OCI-LY7 (cell line): ENCODE measurements around the gene SMIM14. TPM values are rescaled to one million over a fixed set of nuclear protein-coding genes. Genes with fewer than 3 reads are reported as not detected.

Experiments
- BruUV-seq: library from RNA; stranded (reverse); fragments of 400-500 nt; replicated peaks from 2 replicates; lab custom pipeline; 2021; lab: Mats Ljungman, UMichigan
- CTCF ChIA-PET: fragments of 300-600 bp; sonication (Branson Sonifier 250); formaldehyde crosslinking; loops from one replicate; lab custom pipeline; 2022; ENCODE audit warnings: antibody characterized with exemption; ENCODE audit not compliant: unreplicated experiment; lab: Charles Lee
- POLR2A ChIA-PET: fragments of 300-600 bp; sonication (Branson Sonifier 250); formaldehyde crosslinking; loops from one replicate; lab custom pipeline; 2022; ENCODE audit warnings: antibody characterized with exemption; lab: Charles Lee
- DNase-seq: peaks from one replicate; pipeline ENCODE4 v3.0.0-alpha.2; 2015; ENCODE audit warnings: low spot score
- H2AFZ ChIP-seq: fragments of 200-600 bp; sonication (generic), shearing (Covaris generic); 2 replicates; pipeline ENCODE4 v1.6.1; 2014; ENCODE audit warnings: mild to moderate bottlenecking, antibody characterized with exemption, low read length, moderate library complexity
- H3K27ac ChIP-seq: fragments of 200-600 bp; sonication (generic); 2 replicates; pipeline ENCODE4 v1.5.1; 2014; ENCODE audit warnings: mixed run types, low read depth, mild to moderate bottlenecking, moderate library complexity, low read length, inconsistent platforms; ENCODE audit not compliant: poor library complexity, severe bottlenecking
- H3K36me3 ChIP-seq: fragments of 200-600 bp; sonication (generic); 2 replicates; pipeline ENCODE4 v1.6.1; 2014; ENCODE audit warnings: mild to moderate bottlenecking, antibody characterized with exemption, low read length, moderate library complexity, mixed read lengths; ENCODE audit not compliant: insufficient read depth
- H3K4me1 ChIP-seq: fragments of 200-600 bp; sonication (generic); 2 replicates; pipeline ENCODE4 v1.5.1; 2014; ENCODE audit warnings: mild to moderate bottlenecking, low read length; ENCODE audit not compliant: insufficient read depth, poor library complexity, severe bottlenecking
- H3K4me2 ChIP-seq: fragments of 200-600 bp; sonication (generic); 2 replicates; pipeline ENCODE4 v1.6.1; 2014; ENCODE audit warnings: mild to moderate bottlenecking, low read length
- H3K4me3 ChIP-seq: fragments of 200-600 bp; sonication (generic); 2 replicates; pipeline ENCODE4 v1.5.1; 2014; ENCODE audit warnings: mild to moderate bottlenecking, low read depth, low read length; ENCODE audit not compliant: poor library complexity, severe bottlenecking
- H3K79me2 ChIP-seq: fragments of 200-600 bp; sonication (generic); 2 replicates; pipeline ENCODE4 v1.6.1; 2016; ENCODE audit warnings: low read depth, mild to moderate bottlenecking, low read length, moderate library complexity, mixed read lengths; ENCODE audit not compliant: insufficient read depth
- H3K9me2 ChIP-seq: fragments of 200-600 bp; sonication (generic); 2 replicates; pipeline ENCODE4 v1.6.1; 2016; ENCODE audit warnings: mild to moderate bottlenecking, low read length, mixed read lengths; ENCODE audit not compliant: insufficient read depth
- H3K9me3 ChIP-seq: fragments of 200-600 bp; sonication (generic); 2 replicates; pipeline ENCODE4 v1.6.1; 2014; ENCODE audit warnings: mild to moderate bottlenecking, mixed run types, low read length, mixed read lengths
- H4K20me1 ChIP-seq: fragments of 200-600 bp; sonication (generic); 2 replicates; pipeline ENCODE4 v1.6.1; 2014; ENCODE audit warnings: mild to moderate bottlenecking, antibody characterized with exemption, low read length, moderate library complexity, mixed read lengths; ENCODE audit not compliant: insufficient read depth
- EZH2phosphoT487 ChIP-seq: fragments of 200-600 bp; sonication (generic); IDR thresholded peaks from 2 replicates; pipeline ENCODE4 v1.6.1; 2018; ENCODE audit warnings: low read depth, borderline replicate concordance, mild to moderate bottlenecking, mixed run types, antibody characterized with exemption, low read length, moderate library complexity, mixed read lengths
- intact Hi-C: fragments of 100-400 bp; cut with micrococcal nuclease; formaldehyde crosslinking; loops from one replicate; pipeline ENCODE4 v1.10.0; 2022; ENCODE audit not compliant: unreplicated experiment
- total RNA-seq, 2 experiments: library from RNA; depleted of rRNA in 1 of 2; stranded (reverse); fragments of >200 nt in 1 of 2; shearing (Covaris generic) in 1 of 2; gene quantifications; 2 replicates each; pipeline ENCODE4 v1.2.3, GENCODE V29; 2014 to 2022
- TF ChIP-seq, protein P1 (sequence below): fragments of 200-600 bp; sonication (generic); conservative IDR thresholded peaks from 2 replicates; pipeline ENCODE4 v1.5.1; 2014; ENCODE audit warnings: mild to moderate bottlenecking, antibody characterized with exemption, low read length, moderate library complexity, mixed read lengths

SMIM14 gene
- total RNA-seq, 2 experiments from 2014 or later: 1.8 TPM; not detected in 1

DNA sequence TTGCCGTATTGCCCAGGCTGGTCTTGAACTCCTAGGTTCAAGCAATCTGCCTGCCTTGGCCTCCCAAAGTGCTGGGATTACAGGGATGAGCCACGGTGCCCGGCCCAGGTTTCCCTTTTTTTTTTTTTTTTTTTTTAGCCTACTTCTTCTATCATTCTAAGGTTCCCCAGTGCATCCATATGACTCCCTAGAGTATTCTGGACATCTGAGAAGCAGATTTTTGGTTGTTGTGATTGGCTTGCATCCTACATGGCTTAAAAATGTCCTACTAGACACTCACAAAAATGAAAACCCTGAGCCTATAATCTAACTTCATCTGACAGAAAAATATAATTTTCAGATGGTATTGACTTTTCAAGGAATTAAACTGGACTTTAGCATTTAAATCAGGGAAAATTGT is 41.7 kb downstream of the SMIM14 start:
- H3K4me1 ChIP-seq: no peaks in the 10 kb centered on the region
- no peaks in the 10 kb centered on the region for H3K9me3 ChIP-seq
- H3K4me3 ChIP-seq: no peak overlapping the region
- no TSS peak for BruUV-seq
- DNase-seq: no peak
- H3K36me3 ChIP-seq: no peaks in the 10 kb centered on the region
- H3K79me2 ChIP-seq: no peaks in the 10 kb centered on the region
- intact Hi-C loops: no loop called here
- POLR2A ChIA-PET: interaction anchor here (0.5 to 0.6 kb wide), 2 partner anchors 55 to 134 kb away, joined by 3 read pairs; no protein-coding TSS in a partner anchor
- CTCF ChIA-PET: no interaction called here
- no peak overlapping the region for H3K27ac ChIP-seq
- no peak overlapping the region for H2AFZ ChIP-seq
- H4K20me1 ChIP-seq: no peaks in the 10 kb centered on the region
- TF ChIP-seq, protein P1, sequence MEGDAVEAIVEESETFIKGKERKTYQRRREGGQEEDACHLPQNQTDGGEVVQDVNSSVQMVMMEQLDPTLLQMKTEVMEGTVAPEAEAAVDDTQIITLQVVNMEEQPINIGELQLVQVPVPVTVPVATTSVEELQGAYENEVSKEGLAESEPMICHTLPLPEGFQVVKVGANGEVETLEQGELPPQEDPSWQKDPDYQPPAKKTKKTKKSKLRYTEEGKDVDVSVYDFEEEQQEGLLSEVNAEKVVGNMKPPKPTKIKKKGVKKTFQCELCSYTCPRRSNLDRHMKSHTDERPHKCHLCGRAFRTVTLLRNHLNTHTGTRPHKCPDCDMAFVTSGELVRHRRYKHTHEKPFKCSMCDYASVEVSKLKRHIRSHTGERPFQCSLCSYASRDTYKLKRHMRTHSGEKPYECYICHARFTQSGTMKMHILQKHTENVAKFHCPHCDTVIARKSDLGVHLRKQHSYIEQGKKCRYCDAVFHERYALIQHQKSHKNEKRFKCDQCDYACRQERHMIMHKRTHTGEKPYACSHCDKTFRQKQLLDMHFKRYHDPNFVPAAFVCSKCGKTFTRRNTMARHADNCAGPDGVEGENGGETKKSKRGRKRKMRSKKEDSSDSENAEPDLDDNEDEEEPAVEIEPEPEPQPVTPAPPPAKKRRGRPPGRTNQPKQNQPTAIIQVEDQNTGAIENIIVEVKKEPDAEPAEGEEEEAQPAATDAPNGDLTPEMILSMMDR: no peak
- no peak for TF ChIP-seq EZH2phosphoT487
- H3K9me2 ChIP-seq: no peaks in the 10 kb centered on the region
- H3K4me2 ChIP-seq: no peak overlapping the region

DNA sequence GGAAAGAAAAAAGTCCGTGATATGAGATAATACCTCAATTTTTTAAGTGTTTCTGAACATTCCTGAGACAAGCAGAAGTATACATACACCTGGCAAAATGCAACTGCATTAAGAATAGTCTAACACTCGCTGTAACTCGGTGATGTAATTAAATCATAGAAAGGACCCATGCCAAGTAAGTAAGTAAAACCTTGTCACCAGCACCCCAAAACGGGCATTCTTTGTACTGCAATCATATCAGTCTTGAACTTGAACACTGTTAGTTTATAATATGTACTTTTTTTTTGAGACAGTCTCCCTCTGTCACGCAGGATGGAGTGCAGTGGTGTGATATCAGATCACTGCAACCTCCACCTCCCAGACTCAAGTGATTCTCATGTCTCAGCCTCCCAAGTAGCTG is 47.4 kb downstream of the SMIM14 start:
- H3K9me3 ChIP-seq: no peaks in the 10 kb centered on the region

DNA sequence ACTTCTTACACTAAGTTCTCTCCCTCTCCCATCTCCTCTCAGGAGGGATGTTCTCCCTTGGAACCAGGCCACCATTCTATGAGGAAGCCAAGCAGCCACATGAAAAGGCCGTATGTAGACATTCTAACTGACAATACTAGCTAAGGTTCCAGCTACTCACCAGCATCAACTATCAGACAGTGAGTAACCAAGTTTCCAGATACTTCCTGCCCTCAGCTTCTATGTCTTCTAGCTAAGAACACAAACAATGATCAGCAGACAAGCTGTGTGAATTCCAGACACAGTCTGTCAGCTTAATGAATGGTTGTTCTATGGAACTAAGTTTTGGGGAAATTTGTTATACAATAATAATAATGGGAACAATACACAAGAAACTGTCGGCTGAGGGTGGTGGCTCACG is 50.8 kb downstream of the SMIM14 start:
- DNase-seq: no peak
- H3K9me3 ChIP-seq: no peaks in the 10 kb centered on the region
- no peaks in the 10 kb centered on the region for H3K9me2 ChIP-seq
- H3K27ac ChIP-seq: no peak overlapping the region
- BruUV-seq: no TSS peak
- H3K4me2 ChIP-seq: no peak overlapping the region
- intact Hi-C loops: loop anchor here (5.0 kb wide), 1 partner anchor 106 kb away; no protein-coding TSS in a partner anchor
- no peaks in the 10 kb centered on the region for H3K4me1 ChIP-seq
- no peaks in the 10 kb centered on the region for H4K20me1 ChIP-seq
- H3K4me3 ChIP-seq: no peak overlapping the region
- POLR2A ChIA-PET: interaction anchor here (0.5 kb wide), 1 partner anchor 260 kb away, joined by 4 read pairs; no protein-coding TSS in a partner anchor
- TF ChIP-seq, protein P1: no peak
- TF ChIP-seq EZH2phosphoT487: no peak
- CTCF ChIA-PET: no interaction called here
- no peaks in the 10 kb centered on the region for H3K36me3 ChIP-seq
- no peaks in the 10 kb centered on the region for H3K79me2 ChIP-seq
- H2AFZ ChIP-seq: no peak overlapping the region

More for the DNA sequence above, 47.4 kb downstream of the SMIM14 start:
- H3K27ac ChIP-seq: no peak overlapping the region
- ChIA-PET POLR2A (no interaction called here), CTCF (no interaction called here)
- no TSS peak for BruUV-seq
- no peak overlapping the region for H3K4me3 ChIP-seq
- intact Hi-C loops: loop anchor here (5.0 kb wide), 1 partner anchor 124 kb away; no protein-coding TSS in a partner anchor
- no peak overlapping the region for H2AFZ ChIP-seq
- no peak for TF ChIP-seq EZH2phosphoT487
- TF ChIP-seq, protein P1: peak; percentile 65
- H3K79me2 ChIP-seq: no peaks in the 10 kb centered on the region
- no peak overlapping the region for H3K4me2 ChIP-seq
- H3K36me3 ChIP-seq: no peaks in the 10 kb centered on the region
- H4K20me1 ChIP-seq: no peaks in the 10 kb centered on the region
- peak; percentile 49 for DNase-seq
- H3K9me2 ChIP-seq: no peaks in the 10 kb centered on the region
- no peaks in the 10 kb centered on the region for H3K4me1 ChIP-seq
